ENCODE measurements around the gene SLC16A13.
"Not testable (repeated sequence)": the region's sequence is repeated elsewhere in the genome, so short reads cannot be mapped to it uniquely, and the experiment has no call there.

The SLC16A13 gene

GRCh38 chr17:7029096-7029495, 6.7 kb upstream of the SLC16A13 start:
- DNase-seq (ENCODE audit: low read depth, low spot score) = no peak

- DNase-seq (ENCODE audit: low read depth, low spot score) = no peak
These were observed 6.2 kb upstream of the SLC16A13 start for GRCh38 chr17:7029659-7030058.

- no peak for DNase-seq (ENCODE audit: low read depth, low spot score)
These were observed 742 bp upstream of the SLC16A13 start for GRCh38 chr17:7034955-7035590.

- DNase-seq (ENCODE audit: low read depth, low spot score) = no peak
These were observed 2.4 kb downstream of the SLC16A13 start for GRCh38 chr17:7038025-7038862.

- DNase-seq (ENCODE audit: low read depth, low spot score) = no peak
These were observed 4.0 kb downstream of the SLC16A13 start for GRCh38 chr17:7039832-7040231.

GRCh38 chr17:7041607-7042500, 6.0 kb downstream of the SLC16A13 start:
- DNase-seq (ENCODE audit: low read depth, low spot score) = no peak

- DNase-seq (ENCODE audit: low read depth, low spot score) = no peak
These were observed 6.8 kb downstream of the SLC16A13 start for GRCh38 chr17:7042501-7043181.

GRCh38 chr17:7043182-7043496, 7.3 kb downstream of the SLC16A13 start:
- no peak for DNase-seq (ENCODE audit: low read depth, low spot score)

- DNase-seq (ENCODE audit: low read depth, low spot score) = no peak
These were observed 7.8 kb downstream of the SLC16A13 start, which contains the start of gene SLC16A11 for GRCh38 chr17:7043497-7044198. Gene SLC16A11 (minus strand): TSS chr17:7044092. CDS start chr17:7043513, 579 bp downstream.

GRCh38 chr17:7045492-7046126, 9.8 kb downstream of the SLC16A13 start:
- DNase-seq (ENCODE audit: low read depth, low spot score) = no peak

GRCh38 chr17:7046127-7046724, 10.4 kb downstream of the SLC16A13 start:
- DNase-seq (ENCODE audit: low read depth, low spot score) = no peak

GRCh38 chr17:7046725-7047397, 11.0 kb downstream of the SLC16A13 start:
- DNase-seq (ENCODE audit: low read depth, low spot score) = not testable (repeated sequence)

GRCh38 chr17:7047566-7047965, 11.8 kb downstream of the SLC16A13 start:
- DNase-seq (ENCODE audit: low read depth, low spot score) = no peak

- DNase-seq (ENCODE audit: low read depth, low spot score) = no peak
These were observed 13.2 kb downstream of the SLC16A13 start for GRCh38 chr17:7048968-7049367.

GRCh38 chr17:7050583-7050982, 14.8 kb downstream of the SLC16A13 start:
- not testable (repeated sequence) for DNase-seq (ENCODE audit: low read depth, low spot score)

GRCh38 chr17:7056386-7056785, 20.6 kb downstream of the SLC16A13 start:
- DNase-seq (ENCODE audit: low read depth, low spot score) = no peak

GRCh38 chr17:7058831-7059447, 23.1 kb downstream of the SLC16A13 start:
- DNase-seq (ENCODE audit: low read depth, low spot score) = no peak

- DNase-seq (ENCODE audit: low read depth, low spot score) = no peak
These were observed 24.5 kb downstream of the SLC16A13 start for GRCh38 chr17:7060165-7060891.

All from iPS DF 19.7 (cell line).